ENCODE data around the gene TMEM132C. TPM values are rescaled to one million over a fixed set of nuclear protein-coding genes. Genes with fewer than 3 reads are reported as not detected.

Gene TMEM132C
- polyA plus RNA-seq, 4 donors = 2.7 to 5.6 (median 3.2) TPM

GRCh38 chr12:128644664-128645296, 377.8 kb downstream of the TMEM132C start:
- no peak for DNase-seq (ENCODE audit: low read depth in 4 of 4, low spot score in 3 of 4)

GRCh38 chr12:128649902-128650301, 382.9 kb downstream of the TMEM132C start:
- DNase-seq (ENCODE audit: low read depth in 4 of 4, low spot score in 3 of 4) = no peak

DNA sequence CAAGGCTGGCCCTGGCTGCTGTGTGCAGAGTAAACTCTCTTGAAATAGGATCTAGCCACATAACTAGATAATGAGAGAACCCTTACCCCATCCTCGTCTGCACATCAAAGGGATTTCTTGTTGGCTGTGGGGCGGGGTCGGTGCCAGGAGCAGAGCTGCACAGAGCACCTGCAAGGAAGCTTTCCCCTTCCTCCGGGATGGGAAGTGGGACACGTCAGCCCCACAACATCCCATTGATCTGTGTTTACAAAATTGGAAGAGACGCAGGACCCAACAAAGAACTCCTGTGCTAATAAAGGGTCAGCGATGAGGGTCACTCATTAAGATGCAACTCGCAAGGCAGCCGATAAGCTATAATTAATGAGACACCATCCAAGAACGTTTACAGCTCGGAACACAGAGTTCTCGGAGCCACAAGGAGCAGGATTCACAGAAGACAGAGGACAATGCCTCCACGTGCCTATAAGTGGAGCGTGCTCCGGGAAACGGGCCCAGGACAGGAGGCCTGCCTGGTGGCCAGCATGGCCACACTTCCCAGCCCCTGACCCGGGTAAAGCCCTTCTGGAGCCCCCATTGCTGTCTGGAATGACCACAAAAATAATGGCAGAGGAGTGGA, 385.3 kb downstream of the TMEM132C start:
- no peak for DNase-seq (ENCODE audit: low read depth in 4 of 4, low spot score in 3 of 4)

- no peak for DNase-seq (ENCODE audit: low read depth in 4 of 4, low spot score in 3 of 4)
Measured at GRCh38 chr12:128654468-128654867, 387.5 kb downstream of the TMEM132C start.

- no peak for DNase-seq (ENCODE audit: low read depth in 4 of 4, low spot score in 3 of 4)
Measured at GRCh38 chr12:128657378-128657777, 390.4 kb downstream of the TMEM132C start.

DNA sequence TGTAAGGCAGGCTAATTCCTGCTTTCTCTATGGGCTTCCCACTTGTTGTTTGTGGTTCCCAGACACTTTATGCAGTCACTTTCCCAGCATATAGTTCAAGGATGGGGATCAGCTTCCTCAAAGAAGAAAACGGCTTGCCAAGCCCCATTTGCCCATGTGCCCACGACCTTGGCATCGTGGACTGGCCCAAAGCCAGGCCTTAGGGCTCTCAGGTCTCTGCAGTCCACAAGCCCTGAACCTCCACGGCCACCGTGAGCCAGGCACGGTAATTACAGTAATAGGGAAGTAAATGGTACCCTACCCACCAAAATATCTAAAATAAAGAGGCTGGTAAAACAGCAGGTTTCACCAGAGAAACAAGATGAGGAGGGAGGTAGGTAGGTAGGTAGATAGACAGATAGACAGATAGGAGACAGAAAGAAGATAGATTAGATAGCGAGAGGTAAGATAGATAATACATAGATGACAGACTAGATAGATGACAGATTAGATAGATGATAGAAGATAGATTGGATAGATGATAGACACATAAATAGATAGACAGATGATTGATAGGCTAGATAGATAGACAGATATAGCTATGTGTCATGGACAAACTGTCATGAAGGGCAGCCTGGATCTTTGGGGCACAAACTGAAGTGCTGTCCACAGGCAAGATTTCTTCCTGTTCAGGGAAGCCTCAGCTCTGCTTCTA, 393.7 kb downstream of the TMEM132C start:
- DNase-seq (ENCODE audit: low read depth in 4 of 4, low spot score in 3 of 4) = no peak

DNA sequence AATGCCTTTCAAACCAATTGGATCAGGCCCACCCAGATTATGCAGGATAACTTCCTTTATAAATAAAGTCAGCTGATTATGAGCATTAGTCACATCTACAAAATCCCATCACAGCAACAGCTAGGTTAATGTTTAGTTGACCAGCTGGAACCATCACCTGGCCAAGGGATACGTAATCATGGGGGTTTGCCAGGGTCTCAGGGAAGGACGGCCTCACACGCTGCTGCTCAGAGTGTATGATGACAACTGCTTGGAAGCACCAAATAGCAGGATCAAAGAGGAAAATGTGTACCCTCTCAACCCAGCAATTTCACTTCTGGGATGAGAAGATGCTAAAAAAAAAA, 394.2 kb downstream of the TMEM132C start:
- DNase-seq (ENCODE audit: low read depth in 4 of 4, low spot score in 3 of 4) = no peak

DNA sequence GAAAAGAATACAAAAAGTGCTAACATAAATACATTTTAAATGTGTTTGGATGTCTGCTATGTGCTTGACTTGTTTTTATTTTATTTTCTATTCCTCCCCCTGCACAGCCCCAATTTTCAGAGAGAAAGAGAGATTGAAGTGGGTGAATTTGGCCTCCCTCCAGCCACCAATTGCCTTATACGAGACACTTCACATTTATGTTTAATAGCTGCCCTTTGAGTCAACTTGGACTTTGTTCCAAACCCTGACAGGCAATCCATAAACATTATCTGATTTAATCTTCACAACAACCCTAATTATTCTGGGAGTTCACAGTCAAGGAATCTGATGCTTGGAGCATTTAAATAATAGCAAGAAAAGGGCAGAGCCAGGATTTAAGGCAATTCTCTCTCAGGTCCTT, 395.1 kb downstream of the TMEM132C start:
- no peak for DNase-seq (ENCODE audit: low read depth in 4 of 4, low spot score in 3 of 4)

DNA sequence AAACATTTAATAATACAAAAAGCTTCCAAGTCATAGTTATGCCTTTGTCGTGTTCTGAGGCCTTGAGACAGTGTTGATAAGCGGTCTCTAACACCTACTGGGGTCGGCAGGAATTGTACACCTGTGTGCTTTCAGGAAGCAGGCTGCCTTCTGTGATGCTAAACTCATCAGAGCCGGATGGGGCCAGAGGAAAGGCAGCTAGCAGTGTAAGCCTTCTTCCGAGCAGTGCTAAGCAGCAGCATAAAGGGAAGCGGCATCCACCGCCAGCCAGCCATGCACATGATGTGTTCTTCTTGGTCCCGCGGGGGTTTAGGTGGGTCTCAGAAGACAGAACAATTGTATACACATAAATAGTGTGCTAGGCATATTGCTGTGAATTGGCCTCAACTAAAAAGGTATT, 397.5 kb downstream of the TMEM132C start:
- no peak for DNase-seq (ENCODE audit: low read depth in 4 of 4, low spot score in 3 of 4)

- DNase-seq (ENCODE audit: low read depth in 4 of 4, low spot score in 3 of 4) = no peak
Measured at GRCh38 chr12:128667193-128667592, 400.2 kb downstream of the TMEM132C start.

DNA sequence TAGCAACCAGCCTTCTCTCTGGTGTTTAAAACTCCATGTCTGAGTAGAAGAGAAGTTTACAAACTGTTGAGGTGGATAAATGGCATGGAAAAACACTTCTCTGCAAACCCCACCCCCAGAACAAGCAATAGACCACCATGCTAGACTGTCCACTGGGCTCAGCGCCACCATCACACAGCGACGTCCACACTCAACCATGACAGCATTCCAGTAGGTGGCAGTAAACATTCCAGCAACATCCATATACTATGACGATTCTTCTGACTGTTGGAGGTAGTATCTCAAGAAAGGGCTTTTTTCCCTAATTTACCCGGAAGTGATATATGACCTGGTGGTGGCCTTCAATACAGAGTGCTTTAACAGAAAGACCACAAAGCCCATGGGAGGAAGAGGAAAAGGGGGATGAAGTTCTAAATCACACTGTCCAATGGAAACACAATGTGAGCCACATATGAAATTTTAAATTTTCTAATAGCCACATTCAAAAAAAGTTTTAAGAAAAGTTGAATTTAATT, 404.6 kb downstream of the TMEM132C start:
- DNase-seq (ENCODE audit: low read depth in 4 of 4, low spot score in 3 of 4) = no peak

DNA sequence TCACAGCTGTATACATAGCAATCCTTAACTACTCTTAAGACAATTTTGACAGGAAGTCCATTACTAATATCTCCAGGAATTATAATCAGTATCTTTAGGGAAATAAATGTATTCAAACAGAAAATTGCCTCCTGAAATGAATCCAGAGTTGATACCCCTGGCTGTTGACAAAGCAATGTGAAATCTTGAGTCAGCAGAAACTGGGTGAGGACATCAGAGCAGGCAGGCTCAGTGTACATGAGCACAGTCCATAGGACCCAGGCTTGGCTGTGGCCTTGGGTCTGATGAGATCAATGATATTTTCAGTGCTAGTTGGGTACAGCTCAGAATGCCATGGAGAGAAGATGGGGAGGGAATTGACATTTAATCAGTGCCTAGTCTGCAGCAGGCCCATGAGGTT, 405.5 kb downstream of the TMEM132C start:
- DNase-seq (ENCODE audit: low read depth in 4 of 4, low spot score in 3 of 4) = no peak

GRCh38 chr12:128672893-128673292, 405.9 kb downstream of the TMEM132C start:
- DNase-seq (ENCODE audit: low read depth in 4 of 4, low spot score in 3 of 4) = no peak

DNA sequence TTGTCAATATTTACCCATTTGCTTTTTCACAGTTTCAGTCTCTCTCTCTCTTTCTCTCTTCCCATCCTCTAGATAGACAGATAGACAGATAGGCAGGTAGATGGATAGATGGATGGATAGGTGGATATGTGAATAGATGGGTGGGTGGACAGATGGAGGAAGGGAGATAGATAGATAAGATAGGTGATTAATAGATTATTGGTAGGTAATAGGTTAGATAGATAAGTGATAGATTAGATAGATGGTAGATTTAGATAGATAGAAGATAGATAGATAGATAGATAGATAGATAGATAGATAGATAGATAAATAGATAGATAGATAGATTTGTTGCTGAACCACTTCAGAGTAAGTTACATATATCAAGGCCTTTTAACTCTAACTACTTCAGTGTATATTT, 408.6 kb downstream of the TMEM132C start:
- no peak for DNase-seq (ENCODE audit: low read depth in 4 of 4, low spot score in 3 of 4)

- DNase-seq (ENCODE audit: low read depth in 4 of 4, low spot score in 3 of 4) = no peak
Measured at GRCh38 chr12:128680555-128680954, 413.6 kb downstream of the TMEM132C start.

DNA sequence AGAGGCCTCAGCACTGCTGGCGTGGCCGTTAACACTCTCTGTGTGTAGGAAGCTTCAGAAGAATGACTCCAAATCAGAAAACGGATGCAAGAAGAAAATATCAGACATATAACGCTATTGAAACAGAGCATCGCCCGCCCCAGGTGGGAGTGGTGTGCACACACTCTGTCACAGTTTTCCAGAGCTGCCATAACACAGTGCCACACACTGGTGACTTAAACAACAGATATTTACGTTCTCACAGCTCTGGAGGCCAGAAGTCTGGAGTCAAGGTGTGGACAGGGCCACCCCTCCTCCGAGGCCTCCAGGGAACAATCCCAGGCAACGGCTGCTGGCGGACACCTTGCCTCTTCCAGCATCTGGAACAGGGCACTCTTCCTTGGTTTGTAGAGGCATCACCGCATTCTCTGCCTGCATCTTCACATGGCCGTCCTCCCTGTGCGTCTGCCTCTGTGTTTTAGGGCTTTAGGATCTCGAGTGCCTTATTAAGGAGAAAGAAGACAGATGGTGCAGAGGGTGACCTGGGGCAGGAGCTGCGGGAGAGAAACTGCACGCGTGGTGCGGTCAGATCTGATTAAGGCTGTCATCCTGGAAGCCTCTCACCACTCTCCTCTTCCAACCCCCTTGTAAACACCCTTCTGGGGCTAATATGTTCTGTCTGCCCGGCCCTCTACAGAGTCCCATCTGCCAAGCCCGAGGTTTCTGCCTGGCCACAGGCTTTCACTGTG, 415.7 kb downstream of the TMEM132C start:
- DNase-seq (ENCODE audit: low read depth in 4 of 4, low spot score in 3 of 4) = no peak

- no peak for DNase-seq (ENCODE audit: low read depth in 4 of 4, low spot score in 3 of 4)
Measured at GRCh38 chr12:128684352-128684751, 417.4 kb downstream of the TMEM132C start.

GRCh38 chr12:128685903-128686475, 419.0 kb downstream of the TMEM132C start:
- no peak for DNase-seq (ENCODE audit: low read depth in 4 of 4, low spot score in 3 of 4)

GRCh38 chr12:128687851-128688250, 420.9 kb downstream of the TMEM132C start:
- DNase-seq (ENCODE audit: low read depth in 4 of 4, low spot score in 3 of 4) = no peak

DNA sequence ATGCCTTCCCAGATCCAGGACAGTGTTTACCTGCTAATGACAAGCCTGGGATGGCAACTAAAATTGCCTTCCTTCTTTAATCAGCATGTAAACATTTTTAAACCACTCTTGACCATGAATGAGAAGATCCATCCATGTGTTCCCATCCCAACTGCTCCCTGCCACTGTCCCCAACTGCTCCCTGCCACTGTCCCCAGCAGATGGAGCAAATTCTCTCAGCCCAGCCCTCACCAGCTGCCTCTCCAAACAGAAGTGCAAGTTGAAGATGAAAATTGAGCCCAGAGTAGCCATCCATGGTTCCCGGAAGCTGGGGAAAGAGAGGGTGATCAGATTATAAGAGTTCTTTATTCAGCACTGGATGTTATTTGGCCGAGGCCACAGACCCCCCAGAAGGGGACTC, 423.7 kb downstream of the TMEM132C start:
- no peak for DNase-seq (ENCODE audit: low read depth in 4 of 4, low spot score in 3 of 4)

- DNase-seq (ENCODE audit: low read depth in 4 of 4, low spot score in 3 of 4) = no peak
Measured at GRCh38 chr12:128693115-128693514, 426.1 kb downstream of the TMEM132C start.

Data from left renal pelvis (tissue), 4 donors.